HepG2 (cell line): ENCODE measurements around the gene APOA1. TPM values are rescaled to one million over a fixed set of nuclear protein-coding genes. Genes with fewer than 3 reads are reported as not detected.
A peak's percentile ranks its signal among the peaks of the same experiment; 100 is the strongest.

Experiments used
- ARHGAP35 ChIP-seq: sonication (generic); formaldehyde crosslinking; IDR thresholded peaks from 2 replicates; pipeline ENCODE4 v1.9.0; 2022; ENCODE audit warnings: mild to moderate bottlenecking, inconsistent platforms, moderate library complexity, missing genetic modification reagents, borderline replicate concordance
- GFI1 ChIP-seq: sonication (generic); formaldehyde crosslinking; IDR thresholded peaks from 2 replicates; pipeline ENCODE4 v1.5.0; 2020; ENCODE audit warnings: missing genetic modification reagents, mild to moderate bottlenecking, borderline replicate concordance
- HIC2 ChIP-seq: sonication (generic); formaldehyde crosslinking; IDR thresholded peaks from 2 replicates; pipeline ENCODE4 v1.9.0; 2022; ENCODE audit warnings: low read depth, missing genetic modification reagents
- SP1 ChIP-seq, 2 experiments: fragments of 450-650 bp in 1 of 2; sonication (generic) in 1 of 2; formaldehyde crosslinking in 1 of 2; IDR thresholded peaks; 2 replicates each; pipeline versions ENCODE4 v1.4.0 to v1.6.1; 2016 to 2020; ENCODE audit warnings: missing genetic modification reagents in 1 of 2
- SPEN ChIP-seq: sonication (generic); formaldehyde crosslinking; IDR thresholded peaks from 2 replicates; pipeline ENCODE4 v1.5.1; 2020; ENCODE audit warnings: low read depth, mild to moderate bottlenecking, missing genetic modification reagents
- ZBTB40 ChIP-seq, 2 experiments: fragments of 450-650 bp in 1 of 2; sonication (generic) in 1 of 2; formaldehyde crosslinking in 1 of 2; IDR thresholded peaks; 2 replicates each; pipeline versions ENCODE4 v1.6.1 to v1.8.0; 2016 to 2022; ENCODE audit warnings: antibody characterized with exemption in 1 of 2, mild to moderate bottlenecking in 1 of 2, missing genetic modification reagents in 1 of 2
- ZC3H13 ChIP-seq: sonication (generic); formaldehyde crosslinking; IDR thresholded peaks from 2 replicates; pipeline ENCODE4 v1.8.1; 2023; ENCODE audit warnings: mild to moderate bottlenecking, missing genetic modification reagents, moderate library complexity
- ZFP90 ChIP-seq: sonication (generic); formaldehyde crosslinking; IDR thresholded peaks from 2 replicates; pipeline ENCODE4 v1.8.0; 2022; ENCODE audit warnings: missing genetic modification reagents, mild to moderate bottlenecking, inconsistent platforms, borderline replicate concordance
- ZNF142 ChIP-seq: sonication (generic); formaldehyde crosslinking; IDR thresholded peaks from 2 replicates; pipeline ENCODE4 v1.4.0; 2020; ENCODE audit warnings: missing genetic modification reagents
- ZNF30 ChIP-seq: sonication (generic); formaldehyde crosslinking; IDR thresholded peaks from 2 replicates; pipeline ENCODE4 v1.5.0; 2020; ENCODE audit warnings: mild to moderate bottlenecking, missing genetic modification reagents
- ZNF343 ChIP-seq: sonication (generic); formaldehyde crosslinking; IDR thresholded peaks from 2 replicates; pipeline ENCODE4 v1.4.0; 2020; ENCODE audit warnings: mild to moderate bottlenecking, missing genetic modification reagents
- polyA plus RNA-seq, 8 experiments: library from polyadenylated mRNA; depleted of rRNA in 3 of 8; stranded (reverse) in 7 of 8; unstranded in 1 of 8; fragments of >200 nt; fragmentation: Illumina TruSeq in 4 of 8; extraction: Trizol in 4 of 8; gene quantifications; 2 replicates each; pipeline versions ENCODE4 v1.2.1 to v1.2.3, GENCODE V29; 2011 to 2016; ENCODE audit warnings: low read depth in 4 of 8, missing spikeins in 1 of 8, mixed read lengths in 1 of 8; ENCODE audit not compliant: insufficient read depth in 1 of 8
- total RNA-seq, 5 experiments: library from RNA; depleted of rRNA; stranded (reverse); fragments of >200 nt; fragmentation: Illumina TruSeq; extraction: Trizol; gene quantifications; 2 replicates each; pipeline ENCODE4 v1.2.3, GENCODE V29; 2016; ENCODE audit warnings: low read depth in 1 of 5

APOA1 gene
- total and polyA plus RNA-seq, 2 of the 13 experiments (the other 11 are each of a cell fraction or from before 2014, with no cell fraction given): 1,973 to 5,485 TPM

GRCh38 chr11:116813781-116814471 is 23.5 kb downstream of the APOA1 start (continued):
- TF ChIP-seq SPEN (CRISPR knock-in tag) (0 out of 2 replicates have a peak, but pooled peaks have one; percentile 30), ZC3H13 (CRISPR knock-in tag) (no peak), ARHGAP35 (CRISPR knock-in tag) (no peak), ZNF30 (CRISPR knock-in tag) (no peak), ZNF142 (CRISPR knock-in tag) (no peak), ZFP90 (CRISPR knock-in tag) (no peak), ZBTB40 (IDR thresholded peaks at IDR 0.05) (no peak), ZBTB40 (CRISPR knock-in tag; IDR thresholded peaks at IDR 0.05) (no peak), GFI1 (CRISPR knock-in tag) (peak; percentile 32; the same call in 1 of the 2 replicates), ZNF343 (no peak), HIC2 (CRISPR knock-in tag) (peak; percentile 83; the same call in 1 of the 2 replicates), SP1 (IDR thresholded peaks at IDR 0.05) (no peak), SP1 (CRISPR knock-in tag; IDR thresholded peaks at IDR 0.05) (no peak)
